GM18519 (cell line): Measurements from ENCODE around the gene ME3.

Source experiments
- ATAC-seq: cut with Tn5 transposase; IDR thresholded peaks from one replicate; pipeline ENCODE4 v1.9.1; 2021; ENCODE audit warnings: mild to moderate bottlenecking, moderate library complexity; ENCODE audit not compliant: unreplicated experiment, low FRiP score

ME3 gene

DNA sequence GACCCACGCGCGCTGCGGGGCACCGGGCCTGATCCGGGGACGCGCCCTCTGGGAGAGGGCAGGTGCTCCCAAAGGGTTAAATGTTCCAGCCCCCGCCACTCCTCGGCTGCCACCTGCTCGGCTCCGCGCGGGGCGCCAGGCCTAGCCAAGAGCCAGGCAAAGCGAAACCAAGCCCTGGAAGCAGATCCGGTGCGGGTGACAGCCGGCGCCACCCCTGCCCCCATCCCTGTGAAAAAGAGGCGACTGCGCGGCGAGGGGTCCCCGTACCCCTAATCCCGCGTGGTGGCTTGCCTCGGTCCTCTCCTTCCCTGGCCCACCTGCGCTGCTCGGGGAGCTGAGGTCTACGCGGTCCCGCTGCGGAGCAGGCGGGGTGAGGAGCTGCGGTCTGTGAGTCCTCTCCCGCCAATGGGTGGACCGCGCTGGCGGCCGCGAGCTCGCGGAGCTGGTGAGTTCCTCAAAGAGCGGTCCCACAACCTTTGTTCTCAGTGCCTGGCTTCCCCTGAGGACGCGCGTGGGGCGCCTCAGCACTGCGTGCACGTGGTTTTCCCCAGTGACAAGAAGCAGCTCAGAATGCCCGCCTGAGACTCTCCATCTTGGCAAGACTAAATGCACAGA is at the start of gene ME3:
TSS of gene ME3 (minus strand) at position 610 of the 615 bp plus-strand sequence.
- ATAC-seq = no peak

DNA sequence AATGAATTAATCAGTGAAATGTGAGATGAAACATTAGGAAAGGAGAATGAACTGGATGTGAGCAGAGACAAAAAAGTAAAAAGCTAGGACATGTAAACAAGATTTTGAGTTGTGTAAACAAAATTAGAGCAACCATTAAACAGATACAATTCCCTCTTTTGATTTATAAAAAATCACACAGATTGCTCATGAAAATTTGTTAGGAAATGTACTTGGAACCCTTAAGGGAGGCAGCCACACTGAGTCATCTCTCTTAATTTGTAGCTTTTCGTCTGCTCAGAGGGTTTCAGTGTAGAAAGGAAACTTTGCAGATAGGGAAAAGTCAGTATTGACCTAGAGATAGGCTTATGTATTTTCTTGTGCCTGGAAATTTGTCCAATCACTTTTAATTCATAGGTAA is 49.6 kb upstream of the ME3 start:
- no peak for ATAC-seq

DNA sequence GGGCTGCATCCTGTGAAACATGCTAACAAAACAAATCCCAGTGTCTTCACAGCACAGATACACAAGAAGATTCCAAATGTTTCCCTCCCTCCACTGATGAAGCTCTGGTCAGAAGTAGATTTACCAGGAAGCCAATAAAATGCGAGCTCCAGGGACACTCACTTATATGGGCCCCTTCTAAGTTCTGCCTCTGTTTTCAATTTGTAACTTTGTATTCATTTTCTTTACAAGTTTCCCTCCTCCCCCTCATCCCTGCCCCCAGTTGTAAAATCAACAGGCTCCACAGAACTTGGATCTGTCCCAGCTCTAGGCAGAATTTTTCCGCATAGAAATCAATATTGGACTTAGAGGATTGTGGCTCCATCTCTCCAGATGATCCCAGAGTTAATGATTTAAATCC is 48.1 kb upstream of the ME3 start:
- no peak for ATAC-seq

DNA sequence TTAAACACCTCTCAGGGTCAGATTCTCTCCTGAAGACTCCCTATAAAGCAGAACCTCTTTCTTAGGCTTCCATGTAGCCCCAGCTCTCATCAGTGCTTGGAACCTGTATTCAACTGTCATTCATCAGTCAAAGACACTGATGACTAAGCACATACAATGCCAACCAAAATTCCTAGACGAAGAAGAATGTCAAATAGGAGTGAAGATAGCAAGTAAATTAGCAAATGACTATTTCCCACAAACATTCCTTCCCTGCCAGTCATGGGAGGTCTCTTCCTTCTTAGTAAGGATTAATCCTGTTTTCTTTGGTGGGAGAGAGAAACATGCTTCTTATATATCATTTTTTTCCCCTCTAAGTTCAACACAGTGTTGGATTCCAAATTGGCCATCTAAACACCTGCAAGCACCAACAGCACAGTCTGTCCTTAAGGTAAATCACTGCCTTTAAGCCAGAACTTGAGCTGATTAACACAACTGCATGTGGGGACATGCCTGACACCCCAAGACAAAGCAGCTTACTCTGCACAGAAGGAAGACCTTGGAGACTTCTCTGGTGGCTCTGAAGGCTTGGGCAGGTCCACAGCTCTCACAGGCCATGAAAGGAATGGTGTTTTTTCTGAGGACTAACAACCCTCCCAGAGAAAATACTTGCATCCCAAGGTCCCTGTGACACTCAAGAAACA is 47.5 kb upstream of the ME3 start:
- no peak for ATAC-seq

DNA sequence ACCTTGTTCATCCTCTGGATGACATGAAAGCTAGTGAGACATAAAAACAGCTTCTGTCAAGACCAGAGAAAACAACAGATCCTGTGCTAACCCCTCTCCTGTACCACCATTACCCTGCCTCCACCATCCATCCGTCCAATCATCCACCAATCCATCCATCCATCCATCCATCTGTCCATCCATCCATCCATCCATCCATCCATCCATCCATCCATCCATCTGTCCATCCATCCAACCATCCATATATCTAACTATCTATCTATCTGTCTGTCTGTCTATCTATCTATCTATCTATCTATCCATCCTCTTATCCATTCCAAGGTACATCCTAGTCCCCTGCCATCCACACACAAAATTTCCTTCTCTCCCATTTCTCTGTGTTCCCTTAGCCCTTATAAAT is 46.6 kb upstream of the ME3 start:
- ATAC-seq = no peak

DNA sequence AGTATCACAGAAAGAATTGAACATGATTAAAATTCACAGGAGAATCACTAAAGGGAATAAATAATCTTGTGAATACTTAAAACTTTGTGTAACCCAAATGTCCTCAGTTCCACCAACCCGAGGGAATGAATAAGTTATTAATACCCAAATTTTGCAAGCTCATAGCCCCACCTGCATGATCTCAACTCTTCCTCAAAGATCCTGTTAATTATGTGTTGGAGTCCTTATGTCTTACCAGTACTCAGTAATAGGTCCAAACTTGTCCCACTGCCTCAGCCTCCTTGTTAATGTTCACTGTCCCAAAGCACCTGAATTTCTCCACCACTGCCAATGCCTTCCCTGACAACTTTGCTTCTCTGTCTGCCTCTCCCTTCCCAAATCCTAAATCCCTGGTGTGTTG is 46.1 kb upstream of the ME3 start:
- ATAC-seq = no peak

DNA sequence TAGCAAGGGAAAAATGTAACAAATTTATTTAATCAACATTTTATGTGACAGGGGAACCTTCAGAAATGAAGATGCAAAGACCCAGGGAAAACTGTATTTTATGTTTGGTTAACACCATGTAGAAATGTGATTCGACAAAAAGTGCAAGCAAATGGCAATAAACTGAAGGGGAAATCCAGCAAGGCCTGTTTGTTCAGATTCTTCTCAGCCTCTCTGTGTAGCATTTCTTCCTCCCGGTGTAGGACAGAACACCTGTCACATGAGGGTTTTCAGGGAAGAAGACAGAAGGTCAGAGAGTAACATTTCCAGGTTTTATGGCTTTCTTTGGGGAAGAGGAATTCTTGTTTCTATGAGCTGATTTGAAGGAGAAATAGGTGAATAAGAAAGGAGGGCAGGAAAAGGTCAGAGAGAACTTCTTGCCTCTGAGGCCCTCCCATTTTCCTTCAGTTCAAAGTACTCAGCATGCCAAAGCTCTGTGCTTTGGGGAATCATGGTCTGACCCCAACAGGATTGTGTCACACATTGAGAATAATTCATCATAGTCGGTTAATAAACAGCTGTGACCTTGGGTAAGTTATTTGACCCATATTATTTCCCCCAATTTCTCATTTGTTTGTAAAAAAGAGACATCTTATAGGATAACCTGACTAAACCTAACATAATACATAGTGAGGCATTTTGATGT is 45.5 kb upstream of the ME3 start:
- no peak for ATAC-seq

DNA sequence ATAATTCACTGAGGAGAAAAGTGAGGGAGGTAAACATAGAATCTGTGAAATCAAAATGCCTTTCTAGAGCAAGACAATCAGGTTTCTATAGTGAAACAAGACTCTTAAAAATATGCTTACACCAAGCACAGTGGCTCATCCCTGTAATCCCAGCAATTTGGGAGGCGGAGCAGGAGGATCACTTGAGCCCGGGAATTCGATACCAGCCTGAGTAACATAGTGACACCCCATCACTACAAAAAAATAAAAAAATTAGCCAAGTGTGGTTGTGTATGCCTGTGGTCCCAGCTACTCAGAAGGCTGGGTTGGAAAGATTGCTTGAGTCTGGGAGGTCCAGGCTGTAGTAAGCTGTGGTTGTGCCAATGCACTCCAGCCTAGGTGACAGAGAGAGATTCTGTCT is 43.2 kb upstream of the ME3 start:
- no peak for ATAC-seq

DNA sequence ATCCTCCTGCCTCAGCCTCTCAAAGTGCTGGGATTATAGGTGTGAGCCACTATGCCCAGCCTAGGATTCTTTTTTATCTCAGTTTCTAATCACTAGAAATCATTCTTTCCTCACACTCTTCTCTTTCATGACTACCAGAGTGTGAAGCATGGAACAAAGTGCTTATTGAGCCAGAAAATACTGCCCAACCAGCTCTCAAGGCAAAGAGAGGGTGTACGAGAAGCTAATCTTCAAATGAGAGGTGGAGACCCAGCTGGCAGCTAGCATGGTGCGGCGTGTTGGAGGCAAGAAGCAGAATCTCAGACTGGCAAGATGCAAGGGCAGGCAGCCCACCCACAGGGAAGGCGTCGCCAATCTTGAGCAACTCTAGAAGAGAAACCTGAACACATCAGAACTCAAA is 41.1 kb upstream of the ME3 start:
- ATAC-seq = no peak

DNA sequence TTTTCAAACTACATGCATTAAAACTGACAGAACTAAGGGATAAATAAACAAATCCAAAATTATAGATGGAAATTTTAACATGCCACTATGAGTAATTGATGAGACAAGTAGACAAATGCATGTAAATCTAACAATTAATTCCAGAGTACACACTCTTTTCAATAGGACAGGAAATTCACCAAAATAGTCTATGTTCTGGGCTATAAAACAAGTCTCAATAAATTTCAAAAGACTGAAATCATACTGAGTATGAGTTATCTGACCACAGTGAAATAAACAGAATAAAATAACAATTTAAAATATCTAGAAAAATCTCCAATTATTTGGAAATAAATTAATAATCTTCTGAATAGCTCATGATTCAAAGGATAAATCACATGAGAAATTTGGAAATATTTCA is 38.5 kb upstream of the ME3 start:
- no peak for ATAC-seq

DNA sequence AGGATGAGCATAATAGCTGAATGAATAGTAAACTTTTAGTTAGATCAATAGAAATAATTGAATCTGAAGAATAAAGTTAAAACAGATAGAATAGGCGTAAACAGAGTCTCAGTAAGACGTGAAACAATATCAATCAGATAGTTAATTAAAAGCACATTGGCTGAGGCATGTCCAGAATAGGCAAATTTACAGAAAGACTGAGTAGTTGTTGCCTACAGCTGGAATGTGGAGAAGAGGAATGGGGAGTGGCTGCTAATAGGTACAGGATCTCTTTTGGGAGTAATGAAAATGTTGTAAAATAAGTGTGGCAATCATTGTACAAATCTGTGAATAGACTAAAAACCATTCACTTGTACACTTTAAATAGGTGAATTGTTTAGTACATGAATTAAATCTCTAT is 36.3 kb upstream of the ME3 start:
- no peak for ATAC-seq

DNA sequence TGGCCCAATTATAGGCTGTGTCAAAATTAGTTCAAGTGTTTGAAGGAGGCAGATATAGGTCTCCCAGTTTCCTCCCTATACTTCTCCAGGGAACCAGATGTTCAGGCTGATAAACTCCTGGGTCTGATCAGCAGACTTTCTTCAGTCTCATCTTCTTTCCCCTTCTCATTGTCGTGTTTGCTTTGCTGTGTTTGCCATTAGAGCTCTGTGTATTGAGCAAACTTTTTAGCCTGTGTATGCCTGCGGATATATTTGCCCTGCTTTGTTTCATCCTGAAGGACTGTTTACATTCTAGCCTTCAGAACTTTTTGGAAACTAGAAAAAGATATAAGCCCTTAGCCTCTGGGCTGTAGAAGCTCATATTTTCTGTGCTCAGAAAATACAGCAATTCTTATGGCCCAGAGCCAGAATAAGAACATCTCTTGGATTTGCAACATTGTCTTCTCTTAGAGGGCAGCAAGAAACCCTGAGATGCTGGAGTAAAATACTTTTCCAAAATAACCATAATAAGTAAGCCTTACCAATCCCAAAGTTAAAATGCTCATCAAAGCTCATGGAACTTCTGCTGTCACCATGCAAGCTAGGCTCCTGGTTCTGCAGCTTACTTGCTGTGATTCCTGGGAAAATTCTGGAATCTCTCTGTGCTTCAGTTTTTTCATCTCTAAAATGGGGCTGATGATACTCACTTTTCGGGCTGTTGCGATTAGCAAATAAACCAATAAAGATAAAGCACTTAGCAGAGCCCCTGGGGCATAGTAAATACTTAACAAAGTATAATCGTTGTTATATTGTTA is 34.1 kb upstream of the ME3 start:
- no peak for ATAC-seq

DNA sequence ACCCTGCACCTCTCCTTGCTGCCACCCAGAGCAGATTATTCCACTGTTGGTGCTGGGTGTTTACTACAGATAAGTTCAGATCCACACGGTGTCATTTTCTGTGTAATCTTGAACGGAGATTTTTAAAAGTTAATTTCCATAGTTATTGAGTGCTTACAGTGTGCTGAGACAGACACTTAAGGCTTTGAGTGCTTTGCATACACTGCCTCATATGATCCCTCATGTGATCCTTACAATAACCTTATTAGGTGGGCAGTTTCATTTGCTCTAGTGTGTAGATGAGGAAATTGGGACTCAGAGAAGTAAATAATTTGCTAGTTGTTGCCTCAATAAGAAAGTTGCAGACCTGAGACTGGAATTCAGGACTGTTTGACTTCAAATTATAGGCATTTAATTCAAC is 32.3 kb upstream of the ME3 start:
- ATAC-seq = no peak

DNA sequence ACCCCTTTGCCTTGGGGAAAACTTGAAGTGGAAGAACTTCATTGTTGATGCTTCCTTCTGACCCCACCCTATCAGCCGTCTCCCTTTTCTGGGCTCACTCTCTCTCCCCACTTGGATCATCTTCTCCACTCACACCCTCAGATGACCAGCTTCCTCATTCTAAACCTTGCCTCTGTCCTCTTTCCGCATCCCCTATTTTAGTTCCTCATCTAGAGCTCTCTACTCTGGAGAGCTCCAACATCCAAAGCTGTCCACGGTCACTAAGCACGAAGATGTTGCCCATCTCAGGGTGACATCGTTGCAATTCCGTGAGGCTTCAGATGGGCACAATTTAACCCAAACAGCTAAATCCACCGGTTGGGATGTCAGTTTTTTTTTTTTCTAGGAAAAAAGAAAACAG is 31.6 kb upstream of the ME3 start:
- no peak for ATAC-seq

DNA sequence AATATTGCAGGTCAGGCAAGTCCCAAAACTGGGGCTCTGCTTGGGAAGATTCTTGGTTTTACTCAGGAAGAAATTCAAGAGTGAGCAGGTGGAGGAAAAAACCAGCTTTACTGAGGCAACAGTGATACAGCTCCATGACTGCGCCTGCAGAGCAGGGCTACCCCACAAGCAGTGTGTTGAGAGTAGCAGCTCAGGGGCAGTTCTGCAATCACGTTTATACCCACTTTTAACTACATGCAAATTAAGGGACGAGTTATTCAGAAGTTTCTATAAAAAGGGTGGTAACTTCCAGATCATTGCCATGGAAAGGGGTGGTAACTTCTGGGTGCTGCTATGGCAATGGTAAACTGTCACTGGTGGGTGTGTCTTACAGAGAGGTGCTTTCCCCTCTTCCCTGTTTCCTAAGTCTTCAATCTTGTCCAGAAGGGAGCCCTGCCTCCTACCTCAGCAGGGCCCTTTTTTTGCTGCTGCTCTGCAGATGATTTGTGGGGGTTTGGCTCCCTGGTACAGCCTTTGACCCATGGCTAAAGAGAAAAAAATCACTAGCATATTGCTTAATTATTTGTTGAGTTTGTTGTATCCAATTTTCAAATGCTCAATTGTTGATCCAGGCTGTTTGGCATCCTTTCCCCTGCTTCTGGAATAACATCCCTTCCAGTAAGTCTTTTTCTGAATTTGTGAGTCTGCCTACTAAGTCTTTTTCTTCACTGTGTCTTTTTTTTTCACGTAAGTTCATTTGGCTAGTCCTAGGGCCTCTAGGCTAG is 30.0 kb upstream of the ME3 start:
- ATAC-seq = no peak

DNA sequence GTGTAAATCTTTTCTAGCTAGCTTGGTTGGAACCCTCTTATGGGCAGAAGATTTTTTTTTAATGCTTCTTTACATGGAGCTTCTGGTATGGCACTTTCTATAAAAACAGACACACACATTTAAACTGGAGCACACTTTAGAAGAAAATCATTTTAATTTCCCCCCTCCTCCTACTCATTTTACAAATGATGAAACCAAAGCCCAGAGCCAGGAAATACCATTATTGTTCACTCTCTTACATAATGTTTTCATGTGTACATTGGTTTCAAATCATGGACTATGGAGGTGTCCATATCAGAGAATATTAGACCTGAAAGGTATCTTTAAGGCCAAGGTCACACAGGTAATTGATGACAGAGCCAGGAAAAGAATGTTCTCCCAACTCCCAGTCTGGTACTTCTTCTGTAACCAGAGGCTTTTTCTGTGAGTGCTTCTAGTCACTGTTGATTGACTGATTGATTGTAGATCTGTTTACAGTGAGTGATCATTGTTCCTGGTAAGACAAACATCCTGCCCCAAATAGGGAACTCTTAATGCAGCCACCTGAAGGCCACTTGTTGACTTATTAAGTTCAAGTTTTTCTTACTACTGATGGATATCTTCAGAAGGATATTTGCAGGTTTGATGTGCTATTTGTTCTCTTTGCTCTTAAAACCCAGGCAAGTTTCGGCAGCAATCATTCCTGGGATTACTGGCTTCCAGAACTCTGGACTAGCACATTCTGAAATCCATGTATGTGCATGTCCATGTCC is 26.8 kb upstream of the ME3 start:
- no peak for ATAC-seq

DNA sequence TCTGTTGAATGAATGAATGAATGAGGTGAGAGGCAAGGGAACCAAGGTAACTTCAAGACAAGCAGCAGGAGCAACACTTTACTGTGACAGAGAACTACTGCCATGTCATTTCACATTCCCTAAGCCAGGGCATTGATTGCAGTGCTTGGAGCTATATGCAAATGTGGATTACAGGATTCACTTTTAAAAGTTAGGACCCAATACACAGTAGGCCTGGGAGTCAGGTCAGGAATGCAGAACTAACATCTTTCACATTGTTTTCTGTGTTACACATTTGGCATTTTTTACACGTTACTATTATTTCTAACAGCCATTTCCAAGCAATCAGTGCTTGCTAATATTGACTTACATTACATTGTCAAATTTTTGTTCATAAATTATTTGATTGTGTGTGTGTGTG is 26.2 kb upstream of the ME3 start:
- ATAC-seq = no peak

DNA sequence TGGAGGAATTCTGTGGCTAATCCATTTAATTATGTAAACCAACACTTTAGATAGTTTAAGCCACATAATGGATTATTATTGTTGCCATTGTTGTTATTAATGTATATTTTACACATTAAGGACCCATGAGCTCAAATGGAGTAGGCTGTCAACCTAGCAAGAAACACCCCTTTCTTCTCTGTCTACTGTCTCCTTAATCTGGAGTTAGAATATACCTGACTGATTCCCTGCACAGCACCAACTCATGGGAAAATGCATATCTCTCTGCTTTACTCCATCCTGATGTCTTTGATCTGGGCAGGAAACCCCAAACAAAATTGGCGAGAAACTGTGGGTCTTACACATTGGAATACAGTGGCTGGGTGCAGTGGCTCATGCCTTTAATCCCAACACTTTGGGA is 24.0 kb upstream of the ME3 start:
- ATAC-seq = no peak

DNA sequence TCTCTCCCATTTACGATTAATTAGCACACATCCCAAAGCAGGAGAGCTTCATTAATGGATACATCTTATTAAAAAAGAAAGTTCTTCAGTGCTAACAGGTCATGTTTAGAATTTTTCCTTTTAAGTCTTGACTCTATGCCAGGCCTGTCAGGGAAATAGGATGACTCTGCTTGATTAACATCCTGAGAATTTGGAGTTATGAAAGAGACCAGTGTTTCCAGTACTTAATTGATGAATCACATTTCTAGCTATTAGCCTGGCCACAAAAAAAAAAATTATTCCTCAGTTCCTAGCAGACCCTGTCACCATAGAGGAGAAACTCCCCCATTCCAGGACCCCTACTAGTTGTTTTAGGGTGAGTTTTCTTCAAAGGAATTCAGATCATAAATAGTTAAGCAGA is 23.6 kb upstream of the ME3 start:
- ATAC-seq = no peak

DNA sequence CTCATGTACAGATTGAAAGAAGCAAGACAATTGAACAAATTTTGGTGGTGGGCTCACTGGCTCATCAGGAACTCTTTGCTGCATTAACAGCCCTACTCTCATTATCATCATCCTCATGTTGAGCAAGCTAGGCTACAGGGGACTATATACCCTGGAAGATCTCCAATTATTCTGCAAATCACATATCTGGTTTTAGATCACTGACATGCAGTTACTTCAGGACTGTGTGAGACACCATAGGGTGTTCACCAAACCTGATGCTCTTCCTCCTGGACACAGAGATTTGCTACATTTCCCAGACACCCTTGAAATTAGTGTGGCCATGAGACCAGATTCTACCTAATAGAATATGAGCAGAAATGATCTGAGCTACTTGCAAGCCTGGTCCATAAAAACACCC is 23.0 kb upstream of the ME3 start:
- ATAC-seq = no peak
